ENCODE results near the gene C2orf92.

C2orf92 gene

GRCh38 chr2:97715951-97716694, 46.6 kb downstream of the C2orf92 start:
- no peak for DNase-seq

GRCh38 chr2:97716695-97717612, 47.4 kb downstream of the C2orf92 start:
- no peak for DNase-seq

GRCh38 chr2:97717613-97717995, 48.1 kb downstream of the C2orf92 start:
- DNase-seq = no peak

GRCh38 chr2:97718051-97718882, 48.8 kb downstream of the C2orf92 start:
- DNase-seq = no peak

GRCh38 chr2:97718942-97719341, 49.4 kb downstream of the C2orf92 start:
- no peak for DNase-seq

- DNase-seq = no peak
Observed at GRCh38 chr2:97719362-97720155, 50.0 kb downstream of the C2orf92 start.

GRCh38 chr2:97720746-97721145, 51.2 kb downstream of the C2orf92 start:
- DNase-seq = peak in 1 of 2 experiments; percentile 9

- DNase-seq = no peak
Observed at GRCh38 chr2:97722227-97722626, 52.7 kb downstream of the C2orf92 start.

- no peak for DNase-seq
Observed at GRCh38 chr2:97723156-97724072, 53.9 kb downstream of the C2orf92 start.

GRCh38 chr2:97724073-97724410, 54.5 kb downstream of the C2orf92 start:
- DNase-seq = no peak

GRCh38 chr2:97724501-97724900, 55.0 kb downstream of the C2orf92 start:
- DNase-seq = no peak

- no peak for DNase-seq
Observed at GRCh38 chr2:97724946-97725688, 55.6 kb downstream of the C2orf92 start.

GRCh38 chr2:97726261-97727064, 57.0 kb downstream of the C2orf92 start:
- DNase-seq = no peak

GRCh38 chr2:97727296-97727695, 57.8 kb downstream of the C2orf92 start:
- DNase-seq = no peak

GRCh38 chr2:97728091-97728731, 58.7 kb downstream of the C2orf92 start:
- DNase-seq = no peak

GRCh38 chr2:97730245-97730644, 60.7 kb downstream of the C2orf92 start:
- DNase-seq = no peak

GRCh38 chr2:97731274-97732020, 61.9 kb downstream of the C2orf92 start:
- no peak for DNase-seq
